Fibroblast of peridontal ligament (primary cell): ENCODE results near the gene TFDP2.
A peak's percentile ranks its signal among the peaks of the same experiment; 100 is the strongest.
"Not testable (repeated sequence)": the region's sequence is repeated elsewhere in the genome, so short reads cannot be mapped to it uniquely, and the experiment has no call there.

Source experiments
- DNase-seq: peaks from one replicate; pipeline ENCODE4 v3.0.0-alpha.2; 2010; ENCODE audit errors: extremely low read depth

Gene TFDP2

GRCh38 chr3:142022381-142022780, 127.0 kb downstream of the TFDP2 start:
- DNase-seq = peak; percentile 48

GRCh38 chr3:142021127-142021526, 128.2 kb downstream of the TFDP2 start:
- DNase-seq = no peak

- no peak for DNase-seq
Observed at GRCh38 chr3:142019794-142020320, 129.5 kb downstream of the TFDP2 start.

GRCh38 chr3:142013993-142014392, 135.4 kb downstream of the TFDP2 start:
- DNase-seq = no peak

- DNase-seq = no peak
Observed at GRCh38 chr3:142013326-142013980, 135.9 kb downstream of the TFDP2 start.

- DNase-seq = no peak
Observed at GRCh38 chr3:142009029-142009428, 140.3 kb downstream of the TFDP2 start.

- DNase-seq = no peak
Observed at GRCh38 chr3:142007710-142008399, 141.5 kb downstream of the TFDP2 start.

GRCh38 chr3:142004957-142005356, 144.4 kb downstream of the TFDP2 start:
- not testable (repeated sequence) for DNase-seq

GRCh38 chr3:142004025-142004424, 145.3 kb downstream of the TFDP2 start:
- no peak for DNase-seq

- DNase-seq = no peak
Observed at GRCh38 chr3:142003291-142003690, 146.1 kb downstream of the TFDP2 start.

GRCh38 chr3:142000325-142000870, 148.9 kb downstream of the TFDP2 start:
- DNase-seq = peak; percentile 47

- DNase-seq = peak; percentile 70
Observed at GRCh38 chr3:141998669-141999290, 150.6 kb downstream of the TFDP2 start.

GRCh38 chr3:141996437-141996836, 152.9 kb downstream of the TFDP2 start:
- DNase-seq = no peak

GRCh38 chr3:141994856-141995255, 154.5 kb downstream of the TFDP2 start:
- no peak for DNase-seq

GRCh38 chr3:141992512-141992911, 156.8 kb downstream of the TFDP2 start:
- peak; percentile 16 for DNase-seq

- no peak for DNase-seq
Observed at GRCh38 chr3:141986548-141987107, 162.7 kb downstream of the TFDP2 start.

- DNase-seq = no peak
Observed at GRCh38 chr3:141981084-141981483, 168.3 kb downstream of the TFDP2 start.

GRCh38 chr3:141979050-141979671, 170.2 kb downstream of the TFDP2 start:
- peak; percentile 87 for DNase-seq

- not testable (repeated sequence) for DNase-seq
Observed at GRCh38 chr3:141974777-141975176, 174.6 kb downstream of the TFDP2 start.

- no peak for DNase-seq
Observed at GRCh38 chr3:141972399-141972798, 176.9 kb downstream of the TFDP2 start.

- DNase-seq = no peak
Observed at GRCh38 chr3:141971571-141971970, 177.8 kb downstream of the TFDP2 start.

- no peak for DNase-seq
Observed at GRCh38 chr3:141969711-141970110, 179.6 kb downstream of the TFDP2 start.
